H1 (cell line): ENCODE results near the gene KPNA1. TPM values are rescaled to one million over a fixed set of nuclear protein-coding genes. Genes with fewer than 3 reads are reported as not detected.

ENCODE experiments used
- BCL11A ChIP-seq, 2 experiments: IDR thresholded peaks; one replicate each; pipeline ENCODE4 v1.6.1; 2011; ENCODE audit warnings: low read depth in 2 of 2, low read length in 2 of 2, mild to moderate bottlenecking in 2 of 2
- FOSL1 ChIP-seq: IDR thresholded peaks from 2 replicates; pipeline ENCODE4 v1.6.1; 2011; ENCODE audit warnings: mild to moderate bottlenecking, low read depth, low read length, moderate library complexity; ENCODE audit not compliant: insufficient read depth
- HDAC2 ChIP-seq, 2 experiments: fragments of 300-600 bp in 1 of 2; sonication (generic) in 1 of 2; IDR thresholded peaks; 2 replicates each; pipeline ENCODE4 v1.6.1; 2011 to 2012; ENCODE audit warnings: low read depth in 2 of 2, low read length in 2 of 2, mild to moderate bottlenecking in 2 of 2, moderate library complexity in 2 of 2, borderline replicate concordance in 1 of 2, inconsistent platforms in 1 of 2
- NANOG ChIP-seq: IDR thresholded peaks from 2 replicates; pipeline ENCODE4 v1.6.1; 2011; ENCODE audit warnings: low read length, low read depth, mild to moderate bottlenecking, inconsistent platforms; ENCODE audit not compliant: insufficient read depth, poor library complexity, severe bottlenecking
- SIRT6 ChIP-seq: IDR thresholded peaks from one replicate; pipeline ENCODE4 v1.7.1; 2012; ENCODE audit warnings: low read length, inconsistent platforms
- SRF ChIP-seq: IDR thresholded peaks from 2 replicates; pipeline ENCODE4 v1.6.1; 2011; ENCODE audit warnings: mild to moderate bottlenecking, low read depth, low read length, moderate library complexity
- polyA plus RNA-seq, 7 experiments: library from polyadenylated mRNA; depleted of rRNA in 3 of 7; stranded (reverse) in 5 of 7; unstranded in 2 of 7; fragments of >200 nt in 5 of 7; fragments of 200-250 nt in 2 of 7; gene quantifications; 1 replicate in 5 of 7; 2 replicates in 1 of 7; 4 replicates in 1 of 7; pipeline versions ENCODE4 v1.2.1 to v1.2.3, GENCODE V29; 2011 to 2013; ENCODE audit warnings: missing spikeins in 2 of 7, mixed read lengths in 2 of 7
- total RNA-seq: library from RNA; stranded (reverse); fragmentation: NEBNext Ultra II Directional; extraction: Animal tissue kit (Norgen Biotek cat#: 25700); gene quantifications from 2 replicates; pipeline ENCODE4 v1.2.1, GENCODE V29; 2021

KPNA1 gene
- total and polyA plus RNA-seq, 2 of the 8 experiments (the other 6 are each of a cell fraction or from before 2014, with no cell fraction given), result 14.8 to 63.0 TPM

- TF ChIP-seq NANOG, result no peak
- TF ChIP-seq SIRT6, result no peak
- no peak for TF ChIP-seq HDAC2 (IDR thresholded peaks at IDR 0.05; ENCODE audit: borderline replicate concordance in 1 of 2, low read depth in 2 of 2, low read length in 2 of 2)
- no peak for TF ChIP-seq BCL11A (IDR thresholded peaks at IDR 0.05; ENCODE audit: low read depth in 2 of 2, low read length in 2 of 2)
- TF ChIP-seq SRF, result no peak
- no peak for TF ChIP-seq FOSL1
These were observed 6.1 kb upstream of the KPNA1 start (continued) for GRCh38 chr3:122520861-122521260.
